Measurements from ENCODE around the gene EPDR1. TPM values are rescaled to one million over a fixed set of nuclear protein-coding genes. Genes with fewer than 3 reads are reported as not detected.

Gene EPDR1
- total RNA-seq, 1 experiment from 2014 or later, result 24.6 TPM

DNA sequence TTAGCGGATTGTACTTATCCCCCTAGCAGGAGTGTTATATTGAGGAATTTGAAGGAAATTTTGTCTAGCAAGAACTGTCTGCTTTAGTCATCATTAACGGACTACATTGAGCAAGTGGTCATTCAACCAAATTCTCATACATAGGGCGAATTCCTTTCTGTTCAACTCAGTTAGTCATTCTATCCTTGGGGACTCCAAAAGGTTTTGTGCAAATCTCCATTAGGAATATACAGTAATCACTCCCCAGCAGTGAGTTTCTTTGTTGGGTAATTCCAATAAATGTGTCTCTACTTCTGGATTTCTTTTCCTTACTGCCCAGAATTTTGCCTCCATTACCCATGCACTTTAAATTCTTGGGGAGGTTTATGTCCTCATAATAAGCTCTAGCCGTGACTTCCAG, 51.1 kb downstream of the EPDR1 start:
- no peaks in the 10 kb centered on the region for H3K36me3 ChIP-seq (ENCODE audit: insufficient read depth, low read length, poor library complexity, severe bottlenecking)
- intact Hi-C loops (cut with micrococcal nuclease; ENCODE audit: unreplicated experiment), result no loop called here
- no peak overlapping the region for H3K27ac ChIP-seq (ENCODE audit: low read depth, low read length, poor library complexity, severe bottlenecking)
- H3K9me3 ChIP-seq (ENCODE audit: low read depth, low read length, poor library complexity, severe bottlenecking), result no peaks in the 10 kb centered on the region
- no peak for TF ChIP-seq EZH2 (IDR thresholded peaks at IDR 0.05; ENCODE audit: borderline replicate concordance, low read depth, low read length, poor library complexity, severe bottlenecking)
- no peak for TF ChIP-seq CTCF (conservative IDR thresholded peaks at IDR 0.05; ENCODE audit: low read depth, low read length)
- CTCF ChIA-PET, result no interaction called here
- no peak overlapping the region for H3K4me3 ChIP-seq (ENCODE audit: low read depth, low read length, poor library complexity, severe bottlenecking)
- H3K27me3 ChIP-seq (replicated peaks; ENCODE audit: insufficient read depth, low read depth, low read length, poor library complexity), result no peaks in the 10 kb centered on the region
- DNase-seq (ENCODE audit: low spot score), result no peak
- no TSS peak for BruUV-seq (replicated peaks)
- POLR2A ChIA-PET (ENCODE audit: low non-redundant PET), result no interaction called here
- H3K4me1 ChIP-seq (ENCODE audit: insufficient read depth, low read length, poor library complexity, severe bottlenecking), result no peaks in the 10 kb centered on the region

- no peak for DNase-seq (ENCODE audit: low spot score)
- POLR2A ChIA-PET (ENCODE audit: low non-redundant PET), result no interaction called here
- H3K27me3 ChIP-seq (replicated peaks; ENCODE audit: insufficient read depth, low read depth, low read length, poor library complexity), result no peaks in the 10 kb centered on the region
- H3K4me3 ChIP-seq (ENCODE audit: low read depth, low read length, poor library complexity, severe bottlenecking), result no peak overlapping the region
- H3K36me3 ChIP-seq (ENCODE audit: insufficient read depth, low read length, poor library complexity, severe bottlenecking), result no peaks in the 10 kb centered on the region
- no peaks in the 10 kb centered on the region for H3K4me1 ChIP-seq (ENCODE audit: insufficient read depth, low read length, poor library complexity, severe bottlenecking)
- intact Hi-C loops (cut with micrococcal nuclease; ENCODE audit: unreplicated experiment), result no loop called here
- no peaks in the 10 kb centered on the region for H3K9me3 ChIP-seq (ENCODE audit: low read depth, low read length, poor library complexity, severe bottlenecking)
- CTCF ChIA-PET, result no interaction called here
- H3K27ac ChIP-seq (ENCODE audit: low read depth, low read length, poor library complexity, severe bottlenecking), result no peak overlapping the region
- no TSS peak for BruUV-seq (replicated peaks)
- TF ChIP-seq CTCF (conservative IDR thresholded peaks at IDR 0.05; ENCODE audit: low read depth, low read length) (no peak), EZH2 (IDR thresholded peaks at IDR 0.05; ENCODE audit: borderline replicate concordance, low read depth, low read length, poor library complexity, severe bottlenecking) (no peak)
Measured at GRCh38 chr7:37973915-37974314, 53.5 kb downstream of the EPDR1 start.

GRCh38 chr7:37974711-37975110, 54.3 kb downstream of the EPDR1 start:
- DNase-seq (ENCODE audit: low spot score), result no peak
- Histone ChIP-seq H3K4me1 (ENCODE audit: insufficient read depth, low read length, poor library complexity, severe bottlenecking) (no peaks in the 10 kb centered on the region), H3K4me3 (ENCODE audit: low read depth, low read length, poor library complexity, severe bottlenecking) (no peak overlapping the region), H3K9me3 (ENCODE audit: low read depth, low read length, poor library complexity, severe bottlenecking) (no peaks in the 10 kb centered on the region), H3K27me3 (replicated peaks; ENCODE audit: insufficient read depth, low read depth, low read length, poor library complexity) (no peaks in the 10 kb centered on the region), H3K27ac (ENCODE audit: low read depth, low read length, poor library complexity, severe bottlenecking) (no peak overlapping the region), H3K36me3 (ENCODE audit: insufficient read depth, low read length, poor library complexity, severe bottlenecking) (no peaks in the 10 kb centered on the region)
- intact Hi-C loops (cut with micrococcal nuclease; ENCODE audit: unreplicated experiment), result no loop called here
- POLR2A ChIA-PET (ENCODE audit: low non-redundant PET), result no interaction called here
- CTCF ChIA-PET, result no interaction called here
- no TSS peak for BruUV-seq (replicated peaks)
- TF ChIP-seq CTCF (conservative IDR thresholded peaks at IDR 0.05; ENCODE audit: low read depth, low read length) (no peak), EZH2 (IDR thresholded peaks at IDR 0.05; ENCODE audit: borderline replicate concordance, low read depth, low read length, poor library complexity, severe bottlenecking) (no peak)
